Activated CD8-positive, alpha-beta T cell treated with anti-CD3 and anti-CD28 coated beads for 36 hours (primary cell): Measurements from ENCODE around the gene CYP27C1. TPM values are rescaled to one million over a fixed set of nuclear protein-coding genes. Genes with fewer than 3 reads are reported as not detected.

Experiments
- ATAC-seq: fragments of 200-7000 bp; cut with Tn5 transposase; one replicate; pipeline ENCODE4 v1.10.0; 2021; ENCODE audit warnings: mild to moderate bottlenecking, moderate library complexity
- CTCF ChIA-PET: fragments of 350-600 bp; sonication (Branson Sonifier 250); formaldehyde crosslinking; loops from one replicate; lab custom pipeline; 2021; ENCODE audit warnings: antibody characterized with exemption; lab: Charles Lee
- POLR2A ChIA-PET: fragments of 350-600 bp; sonication (Branson Sonifier 250); formaldehyde crosslinking; loops from one replicate; lab custom pipeline; 2021; ENCODE audit warnings: antibody characterized with exemption; lab: Charles Lee
- DNase-seq: peaks from one replicate; pipeline ENCODE4 v3.0.0-alpha.2; 2020
- H3K27ac Mint-ChIP-seq: one replicate; pipeline ENCODE4 v1.8.0; 2021; ENCODE audit warnings: mild to moderate bottlenecking, mixed read lengths
- H3K27me3 Mint-ChIP-seq: one replicate; pipeline ENCODE4 v1.8.0; 2021; ENCODE audit warnings: mixed read lengths
- H3K36me3 Mint-ChIP-seq: one replicate; pipeline ENCODE4 v1.8.0; 2021; ENCODE audit warnings: low read depth, mixed read lengths
- H3K4me1 Mint-ChIP-seq: one replicate; pipeline ENCODE4 v1.8.0; 2021; ENCODE audit warnings: low read depth, mixed read lengths
- H3K4me3 Mint-ChIP-seq: one replicate; pipeline ENCODE4 v1.8.0; 2021; ENCODE audit warnings: mild to moderate bottlenecking, moderate library complexity, mixed read lengths
- H3K9me3 Mint-ChIP-seq: one replicate; pipeline ENCODE4 v1.8.0; 2021; ENCODE audit warnings: mixed read lengths
- intact Hi-C: fragments of 100-400 bp; cut with micrococcal nuclease; formaldehyde crosslinking; loops from one replicate; pipeline ENCODE4 v1.10.0; 2022
- total RNA-seq, 2 experiments: library from RNA; stranded (reverse); gene quantifications; one replicate each; pipeline ENCODE4 v1.2.3, GENCODE V29; 2021
- TF ChIP-seq, protein P1 (sequence below): fragments of 200-600 bp; IDR thresholded peaks from one replicate; pipeline ENCODE4 v1.8.0; 2022; ENCODE audit warnings: antibody characterized with exemption, mild to moderate bottlenecking

CYP27C1 gene
- total RNA-seq, 2 experiments from 2014 or later: not detected

DNA sequence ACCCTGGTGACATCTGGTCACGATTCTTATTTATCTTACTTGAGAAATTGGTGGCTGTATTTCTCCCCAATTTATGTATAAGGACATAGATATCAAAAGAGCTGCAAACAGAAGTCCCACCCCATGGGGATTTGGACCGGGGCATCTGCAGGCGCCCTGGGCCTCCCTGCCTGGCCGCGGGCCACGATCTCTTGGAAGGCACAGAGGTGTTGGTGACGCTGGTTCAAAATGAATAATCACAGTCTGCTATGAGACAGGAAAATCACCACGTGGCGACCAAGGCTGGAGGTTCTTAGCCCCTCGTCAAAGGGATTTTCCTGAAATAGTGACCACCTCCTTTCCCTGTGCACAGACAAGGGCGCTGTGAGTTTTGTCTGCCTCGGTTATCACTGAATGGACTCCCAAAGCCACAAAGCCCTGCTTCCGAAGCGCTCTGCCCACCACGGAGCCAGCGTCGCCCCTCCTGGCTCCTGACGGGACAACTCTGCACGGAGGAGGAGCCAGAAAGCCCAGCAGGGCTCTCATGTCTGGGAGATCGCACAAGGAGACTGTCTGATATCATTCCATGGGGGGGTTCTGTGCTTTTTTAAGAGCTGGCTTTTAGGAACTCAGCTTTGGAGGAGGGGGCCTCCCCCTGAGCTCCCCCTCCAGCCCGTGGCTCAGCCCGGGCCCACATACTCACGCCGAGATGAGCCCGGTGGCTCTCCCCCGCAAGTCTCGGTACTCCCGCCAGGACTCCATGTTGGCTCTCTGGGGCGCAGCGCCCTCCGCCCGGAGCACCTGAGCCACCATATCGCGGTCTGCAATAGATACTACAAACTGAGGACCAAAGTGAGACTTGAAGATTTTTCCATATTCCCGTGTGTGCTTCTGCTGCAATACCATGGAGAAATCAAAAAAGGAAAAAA is 14.6 kb downstream of the CYP27C1 start:
- peaks cover 9% of the 10 kb centered on the region for H3K27me3 Mint-ChIP-seq
- CTCF ChIA-PET: interaction anchor here (1.2 kb wide), 1 partner anchor 9 kb away, joined by 3 read pairs; no protein-coding TSS in a partner anchor
- H3K4me1 Mint-ChIP-seq: no peaks in the 10 kb centered on the region
- H3K27ac Mint-ChIP-seq: no peak overlapping the region
- ATAC-seq: no peak
- intact Hi-C loops: no loop called here
- H3K4me3 Mint-ChIP-seq: no peak overlapping the region
- H3K36me3 Mint-ChIP-seq: no peaks in the 10 kb centered on the region
- no peak for DNase-seq
- H3K9me3 Mint-ChIP-seq: no peaks in the 10 kb centered on the region
- TF ChIP-seq, protein P1, sequence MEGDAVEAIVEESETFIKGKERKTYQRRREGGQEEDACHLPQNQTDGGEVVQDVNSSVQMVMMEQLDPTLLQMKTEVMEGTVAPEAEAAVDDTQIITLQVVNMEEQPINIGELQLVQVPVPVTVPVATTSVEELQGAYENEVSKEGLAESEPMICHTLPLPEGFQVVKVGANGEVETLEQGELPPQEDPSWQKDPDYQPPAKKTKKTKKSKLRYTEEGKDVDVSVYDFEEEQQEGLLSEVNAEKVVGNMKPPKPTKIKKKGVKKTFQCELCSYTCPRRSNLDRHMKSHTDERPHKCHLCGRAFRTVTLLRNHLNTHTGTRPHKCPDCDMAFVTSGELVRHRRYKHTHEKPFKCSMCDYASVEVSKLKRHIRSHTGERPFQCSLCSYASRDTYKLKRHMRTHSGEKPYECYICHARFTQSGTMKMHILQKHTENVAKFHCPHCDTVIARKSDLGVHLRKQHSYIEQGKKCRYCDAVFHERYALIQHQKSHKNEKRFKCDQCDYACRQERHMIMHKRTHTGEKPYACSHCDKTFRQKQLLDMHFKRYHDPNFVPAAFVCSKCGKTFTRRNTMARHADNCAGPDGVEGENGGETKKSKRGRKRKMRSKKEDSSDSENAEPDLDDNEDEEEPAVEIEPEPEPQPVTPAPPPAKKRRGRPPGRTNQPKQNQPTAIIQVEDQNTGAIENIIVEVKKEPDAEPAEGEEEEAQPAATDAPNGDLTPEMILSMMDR: no peak
- POLR2A ChIA-PET: no interaction called here

DNA sequence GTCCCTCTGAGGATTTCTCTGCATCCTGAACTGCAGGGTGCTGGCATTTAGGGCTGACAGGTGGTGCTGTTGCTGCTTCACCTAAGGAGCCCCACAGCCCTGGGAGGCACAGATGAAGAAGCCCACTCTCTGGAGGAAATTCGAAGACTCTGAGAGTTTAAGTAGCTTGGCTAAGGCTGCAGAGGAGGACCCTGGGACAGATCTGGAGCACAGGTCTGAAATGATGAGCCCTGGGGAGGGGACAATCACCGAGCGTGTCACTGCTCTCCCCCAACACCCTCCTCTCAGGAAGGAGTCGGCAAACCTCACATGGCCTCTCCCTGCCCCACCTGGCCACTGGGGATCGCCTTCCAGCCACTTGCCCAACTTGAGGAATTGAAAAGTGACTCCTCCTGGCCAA is 18.6 kb downstream of the CYP27C1 start:
- no peaks in the 10 kb centered on the region for H3K36me3 Mint-ChIP-seq
- H3K27ac Mint-ChIP-seq: no peak overlapping the region
- intact Hi-C loops: no loop called here
- POLR2A ChIA-PET: no interaction called here
- H3K27me3 Mint-ChIP-seq: peaks cover 2% of the 10 kb centered on the region
- ATAC-seq (no peak), DNase-seq (no peak)
- no peak overlapping the region for H3K4me3 Mint-ChIP-seq
- H3K4me1 Mint-ChIP-seq: no peaks in the 10 kb centered on the region
- no peaks in the 10 kb centered on the region for H3K9me3 Mint-ChIP-seq
- TF ChIP-seq, protein P1: no peak
- CTCF ChIA-PET: interaction anchor here (1.3 kb wide), 2 partner anchors 9 to 15 kb away, joined by 3 to 4 read pairs; no protein-coding TSS in a partner anchor

DNA sequence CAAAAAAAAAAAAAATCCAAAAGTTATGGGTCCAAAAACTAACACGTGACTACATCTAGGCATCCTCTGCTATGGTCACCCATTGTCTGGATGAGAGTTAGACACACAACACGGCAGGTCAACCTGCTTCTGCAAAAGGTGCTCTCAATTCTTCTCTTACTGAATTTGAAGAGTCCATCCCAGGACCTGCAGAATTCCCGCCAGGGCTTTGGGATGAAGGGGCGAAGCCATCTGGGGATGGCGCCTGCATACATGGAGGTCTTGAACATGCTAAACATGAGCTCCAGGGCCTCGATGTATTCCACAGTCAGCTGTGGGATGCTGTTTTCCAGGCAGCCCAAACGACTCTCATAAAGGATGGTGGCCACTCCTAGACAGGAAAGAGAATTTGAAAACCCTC is 19.1 kb downstream of the CYP27C1 start:
- intact Hi-C loops: no loop called here
- TF ChIP-seq, protein P1: no peak
- Mint-ChIP-seq H3K4me1 (no peaks in the 10 kb centered on the region), H3K27ac (no peak overlapping the region), H3K36me3 (no peaks in the 10 kb centered on the region), H3K4me3 (no peak overlapping the region), H3K9me3 (no peaks in the 10 kb centered on the region), H3K27me3 (peaks cover under 1% of the 10 kb centered on the region)
- DNase-seq (no peak), ATAC-seq (no peak)
- CTCF ChIA-PET: interaction anchor here (1.3 kb wide), 1 partner anchor 9 kb away, joined by 4 read pairs; no protein-coding TSS in a partner anchor
- POLR2A ChIA-PET: no interaction called here

DNA sequence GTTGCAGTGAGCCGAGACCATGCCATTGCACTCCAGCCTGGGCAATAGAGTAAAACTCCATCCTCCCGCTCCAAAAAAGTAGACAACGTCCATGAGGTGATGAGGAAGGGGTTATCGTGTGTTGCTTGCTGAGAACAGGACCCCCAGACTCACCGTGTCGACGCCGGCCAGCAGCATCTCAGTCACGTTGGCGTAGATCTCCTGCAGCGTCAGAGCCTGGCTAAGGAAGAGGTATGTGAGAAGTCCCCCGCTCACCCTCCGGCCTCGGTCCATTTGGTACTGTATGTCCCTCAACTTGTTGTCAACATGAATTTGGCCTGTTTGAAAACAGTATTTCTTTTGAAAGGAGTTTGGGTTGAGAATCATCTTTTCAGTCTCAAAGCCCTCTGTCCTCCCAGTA is 20.9 kb downstream of the CYP27C1 start:
- ATAC-seq: no peak
- Mint-ChIP-seq H3K27me3 (no peaks in the 10 kb centered on the region), H3K36me3 (no peaks in the 10 kb centered on the region), H3K4me3 (no peak overlapping the region), H3K27ac (no peak overlapping the region), H3K4me1 (no peaks in the 10 kb centered on the region), H3K9me3 (no peaks in the 10 kb centered on the region)
- ChIA-PET CTCF (no interaction called here), POLR2A (no interaction called here)
- TF ChIP-seq, protein P1: no peak
- intact Hi-C loops: no loop called here
- DNase-seq: no peak
